Right ventricle myocardium inferior (tissue), 1 donor: Measurements from ENCODE around the gene TEX264. TPM values are rescaled to one million over a fixed set of nuclear protein-coding genes. Genes with fewer than 3 reads are reported as not detected.

ENCODE experiments used
- ATAC-seq: fragments of 200-7000 bp; cut with Tn5 transposase; one replicate; pipeline ENCODE4 v1.9.1; 2020; ENCODE audit warnings: mild to moderate bottlenecking, moderate library complexity
- DNase-seq: peaks from one replicate; pipeline ENCODE4 v3.0.0; 2021; ENCODE audit errors: missing footprints
- intact Hi-C: fragments of 100-400 bp; cut with DNase I; formaldehyde crosslinking; loops from one replicate; pipeline ENCODE4 v1.11.0; 2022
- total RNA-seq: library from RNA; stranded (reverse); fragmentation: NEBNext Ultra II Directional; extraction: Animal tissue kit (Norgen Biotek cat#: 25700); gene quantifications from one replicate; pipeline ENCODE4 v1.2.1, GENCODE V29; 2021
- donor health status: DM: no; HTN: yes; CAD: no; lungs with severe emphysema.

Gene TEX264
- total RNA-seq, 1 donor from 2014 or later, result 37.1 TPM

DNA sequence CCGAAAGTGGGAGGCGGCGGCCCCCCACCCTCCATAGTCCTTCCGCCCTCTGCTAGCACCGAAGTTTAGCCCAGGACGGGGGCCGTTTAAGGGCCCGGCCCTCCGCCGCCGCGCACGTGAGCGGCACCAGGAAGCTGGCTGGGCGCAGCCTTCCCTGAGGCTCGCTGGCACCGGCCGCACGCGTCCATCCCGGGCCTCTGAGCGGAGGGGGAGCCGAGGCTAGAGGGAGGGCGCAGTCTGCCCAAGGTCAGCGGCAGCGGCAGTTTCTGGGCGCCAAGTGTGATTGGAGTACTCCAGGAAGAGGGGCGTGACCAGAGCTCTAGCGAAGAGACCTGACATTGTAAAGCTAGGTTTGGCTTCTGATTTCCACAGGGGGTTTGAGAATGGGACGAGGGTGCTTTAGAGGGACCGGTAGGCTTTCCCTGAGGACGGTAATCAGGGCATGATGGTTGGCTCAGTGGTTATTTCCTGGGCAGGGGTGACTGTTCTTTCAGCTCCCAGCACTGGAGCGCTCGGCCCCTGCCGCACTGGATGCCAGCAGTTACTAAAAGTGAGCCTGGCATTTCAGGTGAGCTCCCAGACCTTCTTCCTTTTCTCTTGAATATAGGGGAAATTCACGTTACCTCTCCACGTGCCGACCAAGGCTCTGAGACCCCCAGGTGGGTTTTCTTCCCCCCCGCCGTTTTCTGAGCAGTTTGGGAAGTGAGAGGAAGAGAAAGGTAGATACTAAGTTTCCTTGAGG lies 853 bp downstream of the TEX264 start:
- peak; percentile 87 for DNase-seq
- ATAC-seq, result peak; percentile 82
- intact Hi-C loops, result loop anchor here (5.0 kb wide), 1 partner anchor 285 kb away; the partner anchor contains the start of gene MANF

DNA sequence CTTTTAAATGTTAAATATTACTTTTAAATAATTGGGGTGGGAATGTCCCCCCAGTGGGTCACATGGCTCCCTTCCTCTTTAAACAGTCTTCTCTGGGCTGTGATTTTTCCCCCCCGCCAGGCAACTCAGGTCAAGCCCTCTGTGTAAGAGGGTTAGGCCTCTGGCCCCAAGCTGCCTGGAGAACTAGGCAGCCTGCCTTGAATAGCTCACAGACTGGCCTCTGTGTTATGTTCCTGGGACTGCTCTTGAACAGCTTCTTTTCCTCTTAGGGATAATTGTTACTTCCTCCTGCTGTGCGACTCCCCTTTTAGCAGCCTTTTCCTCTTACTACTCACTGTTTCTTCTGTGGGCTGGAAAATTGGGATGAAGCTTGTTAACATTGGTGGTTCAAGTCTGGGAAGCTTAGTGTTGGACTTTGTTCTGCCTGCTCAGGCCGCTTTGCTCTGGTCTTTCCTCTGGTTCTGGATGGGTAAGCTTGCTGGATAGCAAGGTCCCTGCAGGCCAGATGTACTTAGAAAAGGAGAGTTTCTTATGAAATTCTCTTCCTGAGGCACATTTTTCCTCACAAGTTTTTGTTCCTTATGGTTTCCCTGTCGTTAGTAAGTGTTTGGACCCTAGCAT lies 2.2 kb downstream of the TEX264 start:
- no peak for DNase-seq
- no peak for ATAC-seq
- intact Hi-C loops, result loop anchor here (5.0 kb wide), 1 partner anchor 286 kb away; the partner anchor contains the start of gene MANF

DNA sequence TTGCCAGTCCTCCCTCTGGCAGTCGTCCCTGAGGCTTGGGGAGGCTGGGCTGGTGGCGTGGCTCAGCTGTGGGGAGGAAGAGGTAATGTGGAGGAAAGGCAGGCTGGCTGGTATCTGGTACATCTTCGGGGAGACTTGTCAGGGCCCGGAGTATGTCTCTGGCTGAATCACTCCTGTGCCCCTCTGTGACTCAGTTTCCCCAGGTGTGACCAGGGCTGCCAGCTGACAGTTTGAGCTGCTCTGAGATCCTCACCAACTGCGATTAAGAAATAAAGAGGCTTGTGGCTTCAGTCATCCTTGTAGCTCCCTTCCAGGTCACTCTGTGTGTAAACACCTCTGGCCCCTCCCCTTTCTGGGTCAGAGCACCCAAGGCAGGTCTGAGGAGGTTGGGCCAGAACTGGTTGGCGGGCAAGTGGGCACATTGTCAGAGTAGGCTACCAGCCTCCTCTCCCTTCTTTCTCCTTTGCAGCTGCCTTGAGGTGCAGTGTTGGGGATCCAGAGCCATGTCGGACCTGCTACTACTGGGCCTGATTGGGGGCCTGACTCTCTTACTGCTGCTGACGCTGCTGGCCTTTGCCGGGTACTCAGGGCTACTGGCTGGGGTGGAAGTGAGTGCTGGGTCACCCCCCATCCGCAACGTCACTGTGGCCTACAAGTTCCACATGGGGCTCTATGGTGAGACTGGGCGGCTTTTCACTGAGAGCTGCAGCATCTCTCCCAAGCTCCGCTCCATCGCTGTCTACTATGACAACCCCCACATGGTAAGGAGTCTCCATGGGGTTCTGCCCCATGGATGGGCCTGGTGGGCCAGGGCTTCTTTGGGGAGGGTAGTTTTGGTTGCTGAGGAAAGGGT lies 3.0 kb downstream of the TEX264 start:
- ATAC-seq (no peak), DNase-seq (no peak)
- intact Hi-C loops, result loop anchor here (5.0 kb wide), 1 partner anchor 287 kb away; the partner anchor contains the start of gene MANF

DNA sequence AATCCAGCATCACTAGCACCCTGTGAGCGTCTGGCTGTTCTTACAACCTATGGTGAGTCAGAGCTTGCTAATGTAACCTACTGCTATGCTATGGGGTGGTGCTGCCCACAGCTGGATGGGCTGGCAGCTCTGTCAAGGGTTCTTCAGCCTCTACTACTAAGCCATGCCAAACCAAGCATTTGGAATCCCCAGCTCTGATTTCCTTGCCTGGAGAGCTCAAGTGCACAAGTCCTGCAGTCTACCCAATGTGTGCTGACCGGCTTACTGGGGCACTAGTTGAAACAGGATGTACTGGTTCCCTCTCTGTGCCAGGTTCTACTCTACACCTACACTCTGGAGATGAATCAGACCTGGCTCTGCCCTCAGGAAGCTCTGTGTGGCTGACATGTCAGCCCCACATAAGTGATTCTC lies 4.2 kb downstream of the TEX264 start:
- ATAC-seq (no peak), DNase-seq (no peak)
- intact Hi-C loops, result no loop called here

- intact Hi-C loops, result no loop called here
- DNase-seq (no peak), ATAC-seq (no peak)
Measured at GRCh38 chr3:51676102-51676640, 5.1 kb downstream of the TEX264 start.

DNA sequence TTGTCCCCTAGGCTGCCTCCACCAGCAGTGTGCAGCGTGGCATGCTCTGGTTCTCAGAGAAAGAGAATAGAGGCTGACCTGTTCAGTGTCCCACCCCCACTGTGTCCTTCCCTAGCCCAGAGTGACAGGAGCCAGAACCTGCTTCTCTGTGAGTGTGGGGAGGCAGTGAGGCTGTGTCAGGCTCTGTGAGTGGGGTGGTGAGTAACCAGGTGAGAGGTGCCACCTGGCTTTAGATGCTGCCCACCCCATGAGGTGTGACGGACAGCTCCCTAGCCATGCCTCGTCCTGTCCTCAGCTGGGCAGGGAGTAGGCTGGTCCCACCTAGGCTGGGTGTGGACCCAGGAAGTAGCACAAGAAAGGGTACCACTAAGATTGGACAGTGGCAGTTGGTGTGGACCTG lies 6.3 kb downstream of the TEX264 start:
- DNase-seq (no peak), ATAC-seq (no peak)
- intact Hi-C loops, result no loop called here

GRCh38 chr3:51678186-51678585 lies 7.1 kb downstream of the TEX264 start:
- intact Hi-C loops, result no loop called here

GRCh38 chr3:51678641-51679040 lies 7.6 kb downstream of the TEX264 start:
- DNase-seq (no peak), ATAC-seq (no peak)
- intact Hi-C loops, result no loop called here

More at GRCh38 chr3:51678186-51678585, 7.1 kb downstream of the TEX264 start:
- no peak for ATAC-seq
- no peak for DNase-seq

DNA sequence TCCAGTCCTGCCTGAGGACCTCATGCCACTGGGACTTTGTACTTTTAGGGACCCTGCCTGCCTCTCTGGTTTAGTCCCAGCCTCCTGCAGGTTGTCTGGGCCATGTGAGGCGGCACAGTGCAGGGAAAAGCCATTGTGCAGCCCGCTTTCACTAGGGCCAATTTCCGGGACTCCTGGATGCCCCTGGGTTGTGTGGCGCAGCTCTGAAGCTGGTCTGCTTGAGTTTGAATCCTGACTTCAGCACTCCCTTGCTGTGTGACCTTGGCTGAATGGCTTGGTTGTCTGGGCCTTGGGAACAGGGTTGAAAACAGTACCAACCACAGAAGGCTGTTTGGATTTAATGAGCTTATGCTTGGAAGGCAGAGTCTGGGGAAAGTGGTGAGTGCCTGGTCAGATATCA lies 8.3 kb downstream of the TEX264 start:
- ATAC-seq (no peak), DNase-seq (no peak)
- intact Hi-C loops, result no loop called here

- intact Hi-C loops, result no loop called here
- DNase-seq, result no peak
- ATAC-seq, result no peak
Measured at GRCh38 chr3:51679777-51680176, 8.7 kb downstream of the TEX264 start.

DNA sequence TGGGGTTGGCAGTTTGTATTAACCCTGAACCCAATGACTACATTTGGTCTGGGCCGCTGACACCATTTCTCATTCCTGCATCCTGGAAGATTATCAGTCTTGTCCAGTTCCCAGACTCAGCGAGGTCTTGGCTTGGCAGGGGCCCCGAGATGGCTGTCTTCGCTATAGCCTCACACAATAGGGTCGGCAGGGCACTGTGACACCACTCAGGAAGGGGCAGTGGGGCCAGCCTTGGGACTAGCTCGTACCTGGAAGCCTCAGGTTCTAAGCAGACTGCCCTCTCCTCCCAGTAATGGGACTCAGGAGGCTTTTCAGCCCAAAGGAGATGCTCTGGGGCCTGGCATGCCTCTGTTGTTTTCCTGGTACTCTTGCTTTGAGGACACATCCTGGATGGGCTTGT lies 9.1 kb downstream of the TEX264 start:
- intact Hi-C loops, result no loop called here
- DNase-seq, result peak; percentile 59

GRCh38 chr3:51680663-51681230 lies 9.7 kb downstream of the TEX264 start:
- intact Hi-C loops, result no loop called here
- DNase-seq, result peak; percentile 21

More for the DNA sequence above, 9.1 kb downstream of the TEX264 start:
- no peak for ATAC-seq

DNA sequence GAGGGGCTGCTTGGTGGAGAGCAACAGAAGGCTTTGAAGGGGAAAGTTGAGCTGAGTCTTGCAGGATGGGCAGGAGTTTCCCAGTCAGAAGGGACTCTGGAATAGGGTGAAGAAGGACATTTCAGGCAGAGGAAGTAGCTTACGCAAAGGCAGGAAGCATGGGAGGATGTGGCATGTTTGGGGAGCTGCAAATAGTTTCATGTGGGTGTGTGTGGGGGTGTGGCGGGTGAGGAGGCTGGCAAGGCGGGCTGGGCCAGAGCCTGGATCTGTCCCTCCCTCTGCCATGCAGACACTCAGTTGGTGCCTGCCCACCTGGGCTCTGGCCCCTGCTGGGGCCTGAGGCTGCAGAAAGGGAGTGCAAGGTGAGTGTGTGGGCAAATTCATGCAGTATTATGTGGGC lies 10.4 kb downstream of the TEX264 start:
- DNase-seq, result peak; percentile 76
- intact Hi-C loops, result no loop called here
- peak; percentile 27 for ATAC-seq

More at GRCh38 chr3:51680663-51681230, 9.7 kb downstream of the TEX264 start:
- ATAC-seq, result no peak

DNA sequence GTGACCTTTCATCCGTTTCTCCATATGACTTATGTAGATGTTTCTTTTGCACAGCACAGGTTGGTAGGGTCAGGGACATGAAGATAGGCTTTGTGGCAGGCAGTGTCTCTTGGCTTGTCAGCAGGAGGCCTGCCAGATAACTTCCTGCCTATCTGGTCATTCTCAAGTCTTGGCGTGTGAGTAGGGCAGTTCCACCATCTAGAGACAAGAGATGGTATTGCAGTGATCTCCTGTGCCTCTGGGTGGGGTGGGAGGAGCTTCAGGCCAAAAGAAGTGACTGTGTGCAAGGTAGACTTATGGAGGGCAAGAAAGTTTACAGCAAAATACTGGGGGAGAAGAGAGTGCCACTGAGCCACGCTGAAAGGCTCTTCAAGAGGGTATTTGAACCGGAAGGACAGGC lies 11.0 kb downstream of the TEX264 start:
- DNase-seq, result peak; percentile 63
- peak; percentile 79 for ATAC-seq
- intact Hi-C loops, result no loop called here

DNA sequence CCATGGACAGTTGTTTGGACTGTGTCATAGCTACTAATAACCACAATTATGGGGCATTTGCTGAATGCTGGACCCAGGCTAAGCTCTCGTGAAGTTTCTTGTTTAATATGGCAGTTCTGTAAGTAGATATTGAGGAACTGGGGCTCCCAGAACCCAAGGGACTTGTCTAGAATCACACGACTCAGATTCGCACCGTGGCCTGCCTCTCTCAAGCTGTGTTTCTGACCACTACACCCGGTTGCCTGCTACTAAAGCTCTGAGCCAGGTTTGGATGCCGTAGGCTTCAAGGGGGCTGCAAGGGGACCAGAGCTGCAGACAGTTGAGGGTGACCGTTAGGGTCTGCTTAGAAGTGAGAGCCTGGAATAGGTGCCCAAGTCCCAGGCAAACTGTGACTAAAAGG lies 11.5 kb downstream of the TEX264 start:
- intact Hi-C loops, result no loop called here
- no peak for ATAC-seq
- peak; percentile 22 for DNase-seq

DNA sequence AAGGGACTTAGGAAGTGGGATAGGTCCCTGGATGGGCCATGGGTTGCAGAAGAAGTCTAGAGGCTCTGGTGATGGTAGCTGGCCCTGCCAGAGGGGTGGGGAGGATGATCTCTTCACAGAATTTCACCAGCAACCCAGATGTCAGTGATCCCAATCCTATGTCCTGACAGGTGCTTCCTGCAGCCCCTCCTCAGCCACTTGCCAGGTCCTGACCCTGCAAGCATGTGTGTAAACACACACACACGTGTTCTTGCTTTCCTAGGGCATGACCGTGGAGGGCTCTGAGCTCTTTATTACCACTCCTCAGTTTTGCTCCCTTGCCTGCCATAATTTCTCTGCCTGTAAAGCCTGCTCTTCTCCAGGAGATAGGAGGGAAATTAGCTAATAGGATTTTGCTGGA lies 12.5 kb downstream of the TEX264 start:
- no peak for ATAC-seq
- intact Hi-C loops, result no loop called here
- DNase-seq, result peak; percentile 34

- DNase-seq, result peak; percentile 11
- intact Hi-C loops, result no loop called here
- no peak for ATAC-seq
Measured at GRCh38 chr3:51684971-51685751, 14.1 kb downstream of the TEX264 start.

DNA sequence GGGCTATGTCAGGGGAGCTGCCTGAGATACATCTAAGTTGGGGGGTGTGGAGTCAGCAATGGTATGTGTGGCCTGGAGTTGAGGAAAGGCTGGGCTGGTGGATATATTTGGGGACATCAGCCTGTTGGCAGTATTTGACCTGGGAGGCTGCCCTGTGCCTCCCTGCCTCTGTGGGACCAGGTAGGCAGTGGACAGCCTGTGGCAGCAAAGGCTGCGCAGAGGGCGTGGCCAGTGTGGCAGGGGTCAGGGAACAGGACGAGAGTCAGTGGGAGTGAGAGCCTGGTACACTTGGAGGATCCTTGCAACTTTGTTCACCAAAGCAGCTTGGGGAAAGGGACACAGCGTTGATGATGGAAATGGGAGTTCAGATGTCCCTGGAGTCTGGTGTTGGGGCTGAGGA lies 15.0 kb downstream of the TEX264 start:
- intact Hi-C loops, result no loop called here
- DNase-seq (peak; percentile 45), ATAC-seq (no peak)
